Measurements from ENCODE around the gene OVAAL.

The OVAAL gene

GRCh38 chr1:180562640-180563025 lies 3.9 kb downstream of the OVAAL start:
- H3K27me3 ChIP-seq (ENCODE audit: control insufficient read depth, low read length): peaks cover 16% of the 10 kb centered on the region
- H3K4me2 ChIP-seq (ENCODE audit: low read length): no peak overlapping the region
- no peaks in the 10 kb centered on the region for H3K9me3 ChIP-seq (ENCODE audit: control insufficient read depth, insufficient read depth, low read length)
- H3K79me2 ChIP-seq (ENCODE audit: control insufficient read depth, low read length): no peaks in the 10 kb centered on the region
- no peaks in the 10 kb centered on the region for H3F3A ChIP-seq (ENCODE audit: control insufficient read depth, insufficient read depth)
- no peak for TF ChIP-seq EZH2phosphoT487 (IDR thresholded peaks at IDR 0.05; ENCODE audit: borderline replicate concordance, low read length)
- no peak for TF ChIP-seq CTCF (IDR thresholded peaks at IDR 0.05; ENCODE audit: low read depth, low read length, poor library complexity, severe bottlenecking)
- no peaks in the 10 kb centered on the region for H4K20me1 ChIP-seq (ENCODE audit: control insufficient read depth, insufficient read depth, low read depth, low read length)
- H3K4me3 ChIP-seq (ENCODE audit: low read length): no peak overlapping the region
- H3K4me1 ChIP-seq (ENCODE audit: control insufficient read depth, low read length): no peaks in the 10 kb centered on the region
- no peak overlapping the region for H3K27ac ChIP-seq (ENCODE audit: low read depth, low read length)
- H3K9me2 ChIP-seq (replicated peaks; ENCODE audit: control insufficient read depth, low read length): no peaks in the 10 kb centered on the region
- no peaks in the 10 kb centered on the region for H3K36me3 ChIP-seq (ENCODE audit: control insufficient read depth, low read length)

- Histone ChIP-seq H3K4me3 (ENCODE audit: low read length) (no peak overlapping the region), H3K9me3 (ENCODE audit: control insufficient read depth, insufficient read depth, low read length) (no peaks in the 10 kb centered on the region), H3K27me3 (ENCODE audit: control insufficient read depth, low read length) (peaks cover 22% of the 10 kb centered on the region), H3K9me2 (replicated peaks; ENCODE audit: control insufficient read depth, low read length) (no peaks in the 10 kb centered on the region), H3K36me3 (ENCODE audit: control insufficient read depth, low read length) (no peaks in the 10 kb centered on the region), H3F3A (ENCODE audit: control insufficient read depth, insufficient read depth) (no peaks in the 10 kb centered on the region), H3K79me2 (ENCODE audit: control insufficient read depth, low read length) (no peaks in the 10 kb centered on the region), H4K20me1 (ENCODE audit: control insufficient read depth, insufficient read depth, low read depth, low read length) (no peaks in the 10 kb centered on the region), H3K27ac (ENCODE audit: low read depth, low read length) (no peak overlapping the region), H3K4me2 (ENCODE audit: low read length) (no peak overlapping the region), H3K4me1 (ENCODE audit: control insufficient read depth, low read length) (no peaks in the 10 kb centered on the region)
- TF ChIP-seq EZH2phosphoT487 (IDR thresholded peaks at IDR 0.05; ENCODE audit: borderline replicate concordance, low read length) (no peak), CTCF (IDR thresholded peaks at IDR 0.05; ENCODE audit: low read depth, low read length, poor library complexity, severe bottlenecking) (no peak)
Observed at GRCh38 chr1:180563026-180563827, 4.5 kb downstream of the OVAAL start.

- TF ChIP-seq EZH2phosphoT487 (IDR thresholded peaks at IDR 0.05; ENCODE audit: borderline replicate concordance, low read length) (no peak), CTCF (IDR thresholded peaks at IDR 0.05; ENCODE audit: low read depth, low read length, poor library complexity, severe bottlenecking) (no peak)
- no peaks in the 10 kb centered on the region for H3K4me1 ChIP-seq (ENCODE audit: control insufficient read depth, low read length)
- H3K9me2 ChIP-seq (replicated peaks; ENCODE audit: control insufficient read depth, low read length): no peaks in the 10 kb centered on the region
- H3K27ac ChIP-seq (ENCODE audit: low read depth, low read length): no peak overlapping the region
- no peaks in the 10 kb centered on the region for H3K9me3 ChIP-seq (ENCODE audit: control insufficient read depth, insufficient read depth, low read length)
- no peaks in the 10 kb centered on the region for H4K20me1 ChIP-seq (ENCODE audit: control insufficient read depth, insufficient read depth, low read depth, low read length)
- no peaks in the 10 kb centered on the region for H3F3A ChIP-seq (ENCODE audit: control insufficient read depth, insufficient read depth)
- H3K27me3 ChIP-seq (ENCODE audit: control insufficient read depth, low read length): peaks cover 27% of the 10 kb centered on the region
- H3K4me2 ChIP-seq (ENCODE audit: low read length): no peak overlapping the region
- H3K4me3 ChIP-seq (ENCODE audit: low read length): no peak overlapping the region
- H3K36me3 ChIP-seq (ENCODE audit: control insufficient read depth, low read length): no peaks in the 10 kb centered on the region
- no peaks in the 10 kb centered on the region for H3K79me2 ChIP-seq (ENCODE audit: control insufficient read depth, low read length)
Observed at GRCh38 chr1:180565121-180565871, 6.5 kb downstream of the OVAAL start.

Measured in DOHH2 (cell line).